ENCODE results near the gene UROS.

UROS gene

GRCh38 chr10:125828311-125828710, 5.3 kb upstream of the UROS start:
- DNase-seq: no peak

DNA sequence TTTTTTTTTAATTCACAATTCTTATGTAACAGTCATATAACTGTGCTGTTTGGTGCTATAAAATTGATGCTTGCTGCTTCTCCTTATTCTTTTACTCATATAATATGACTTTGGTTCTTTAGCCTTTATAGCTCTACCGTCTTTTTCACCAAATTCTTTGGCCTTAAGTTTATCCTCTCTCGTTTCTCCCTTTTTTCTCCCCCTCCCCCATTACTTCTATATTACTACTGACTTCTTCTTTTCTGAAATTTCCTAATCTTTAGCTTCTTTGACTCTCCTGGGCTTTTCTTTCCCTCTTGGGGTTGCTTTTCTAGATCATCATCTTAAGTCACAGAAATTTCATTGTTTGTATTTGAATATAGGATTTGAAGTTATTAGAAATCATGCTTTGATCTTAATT, 4.1 kb upstream of the UROS start:
- no peak for DNase-seq

DNA sequence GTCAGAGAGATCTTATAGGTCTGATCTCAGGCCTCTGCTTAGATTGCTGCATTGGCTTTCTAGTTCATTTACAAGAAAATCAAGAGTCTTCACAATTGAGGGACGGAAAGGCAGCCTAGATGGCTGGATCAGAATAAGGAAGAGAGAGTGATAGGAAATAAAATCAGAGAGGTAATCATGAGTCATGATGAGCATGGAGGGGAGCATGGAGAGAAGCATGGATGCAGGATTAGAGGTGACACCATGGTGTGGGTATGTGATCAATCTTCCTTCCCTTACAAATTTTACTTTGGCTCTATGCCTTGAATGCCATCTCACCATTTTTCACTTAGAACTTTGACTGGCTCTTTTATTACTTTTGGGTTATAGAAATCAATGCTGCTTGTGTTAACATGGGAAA, 1.7 kb upstream of the UROS start:
- no peak for DNase-seq

DNA sequence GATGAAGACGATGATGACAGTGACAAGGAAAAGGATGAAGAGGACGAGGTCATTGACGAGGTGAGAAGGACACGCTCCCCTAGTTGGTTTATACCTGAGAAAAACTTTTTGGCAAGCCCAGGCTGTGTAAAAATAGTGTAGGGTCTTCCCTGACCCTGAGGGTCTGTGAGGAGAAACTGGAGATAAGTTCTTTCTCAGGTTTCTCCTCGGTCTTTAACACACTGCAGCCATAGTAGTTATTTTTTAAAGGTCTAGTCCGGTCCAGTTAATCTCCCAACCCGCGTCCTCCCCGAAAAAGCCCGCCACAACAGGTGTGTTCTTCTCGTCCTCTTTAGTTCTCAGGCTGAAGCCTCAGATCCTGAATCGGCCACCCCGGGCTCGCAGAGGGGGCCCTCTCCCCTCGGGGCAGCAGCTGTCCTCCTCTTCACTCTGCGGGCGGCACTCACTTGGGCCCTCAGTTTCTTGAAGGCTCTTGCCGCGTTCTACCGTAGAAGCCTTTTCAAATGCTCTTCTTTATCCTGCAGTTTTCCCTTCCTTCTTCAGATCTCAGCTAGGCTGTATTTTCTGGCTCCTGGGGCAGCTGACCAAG, 699 bp upstream of the UROS start:
- DNase-seq: no peak

DNA sequence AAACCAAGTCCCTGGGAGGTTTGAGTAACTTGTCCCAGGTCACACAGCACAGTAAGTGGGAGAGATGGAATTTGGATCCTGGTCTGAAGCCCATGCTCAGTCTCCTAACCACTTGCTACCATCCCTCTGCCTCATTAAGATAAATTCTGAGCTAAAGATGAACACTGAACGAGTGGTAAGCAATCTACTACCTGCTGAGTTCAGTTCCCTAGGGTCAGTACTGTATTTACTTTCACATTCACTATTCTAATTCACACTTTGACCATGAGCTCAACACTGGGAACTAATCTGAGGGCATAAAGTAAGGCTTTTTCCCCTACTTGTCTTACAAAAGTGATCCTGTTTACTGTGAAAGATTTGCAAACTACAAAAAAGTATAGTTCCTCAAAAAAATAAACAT, 2.4 kb downstream of the UROS start:
- DNase-seq: no peak

GRCh38 chr10:125817337-125817946, 5.6 kb downstream of the UROS start:
- no peak for DNase-seq

DNA sequence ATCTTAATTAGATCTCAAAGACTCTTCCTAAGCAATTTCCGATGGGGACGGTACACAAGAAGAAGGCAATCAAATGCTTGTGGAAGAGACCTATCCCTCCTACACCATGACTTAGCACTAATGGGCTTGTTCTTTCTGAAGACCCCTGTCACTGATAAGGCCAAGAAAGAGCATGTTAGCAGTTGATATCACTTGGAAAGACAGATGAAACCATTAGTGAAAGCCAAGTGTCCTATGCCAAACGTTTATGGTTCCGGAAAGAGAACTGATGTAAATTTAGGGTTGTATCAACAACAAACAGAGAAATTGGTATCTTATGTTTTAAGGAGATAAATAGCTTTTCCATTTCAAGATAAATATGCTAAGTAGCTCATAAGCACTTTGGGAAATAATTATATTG, 6.5 kb downstream of the UROS start:
- no peak for DNase-seq

- DNase-seq: no peak
Observed at GRCh38 chr10:125815764-125816163, 7.3 kb downstream of the UROS start.

DNA sequence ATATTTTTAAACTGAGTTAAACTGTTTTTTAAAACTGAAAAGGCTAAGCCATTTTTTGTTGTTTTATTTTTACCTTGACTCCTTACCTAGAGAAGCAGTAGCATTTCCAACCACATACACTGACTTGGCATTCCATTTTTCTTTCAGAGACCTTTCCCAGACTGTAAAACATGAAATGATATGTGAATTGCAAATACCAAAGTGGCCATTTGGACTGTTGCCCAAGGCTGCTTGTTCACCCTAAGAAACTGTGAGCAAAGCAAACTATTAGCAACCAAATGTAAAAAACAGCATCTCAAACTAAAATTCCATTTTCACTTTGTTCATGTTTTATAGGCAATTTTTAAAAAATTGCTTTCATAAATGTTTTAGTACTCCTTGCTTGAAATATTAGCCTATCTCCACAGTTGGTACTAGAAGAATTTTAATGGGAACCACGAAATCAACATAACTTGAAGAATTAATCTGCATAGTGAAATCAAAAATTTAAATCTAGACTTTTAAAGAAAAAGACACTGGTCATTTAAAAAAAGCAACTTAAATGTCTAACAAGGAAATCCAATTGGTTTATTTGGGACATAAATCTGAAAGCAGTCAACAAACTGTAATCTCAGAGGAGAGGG, 10.8 kb downstream of the UROS start:
- DNase-seq: no peak

GRCh38 chr10:125811251-125811650, 11.8 kb downstream of the UROS start:
- no peak for DNase-seq

DNA sequence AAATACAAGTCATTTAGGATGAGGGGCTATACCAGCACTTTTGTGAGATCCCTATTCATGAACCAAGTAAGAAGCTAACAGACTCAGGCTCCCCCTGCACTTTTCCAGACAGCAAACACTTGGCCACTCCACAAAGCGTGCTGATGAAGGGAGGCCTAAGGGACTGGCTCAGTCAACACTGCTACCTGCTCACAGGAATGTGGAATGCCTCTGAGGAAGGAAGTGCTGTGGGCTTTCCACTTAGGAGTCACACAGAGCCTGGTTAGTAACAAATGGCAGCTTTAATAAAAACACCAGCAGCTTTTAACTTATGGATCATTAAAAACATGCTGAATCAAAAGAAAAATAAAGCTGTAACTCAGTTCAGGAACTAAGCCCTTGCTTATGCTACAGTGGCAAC, 15.0 kb downstream of the UROS start:
- DNase-seq: no peak

DNA sequence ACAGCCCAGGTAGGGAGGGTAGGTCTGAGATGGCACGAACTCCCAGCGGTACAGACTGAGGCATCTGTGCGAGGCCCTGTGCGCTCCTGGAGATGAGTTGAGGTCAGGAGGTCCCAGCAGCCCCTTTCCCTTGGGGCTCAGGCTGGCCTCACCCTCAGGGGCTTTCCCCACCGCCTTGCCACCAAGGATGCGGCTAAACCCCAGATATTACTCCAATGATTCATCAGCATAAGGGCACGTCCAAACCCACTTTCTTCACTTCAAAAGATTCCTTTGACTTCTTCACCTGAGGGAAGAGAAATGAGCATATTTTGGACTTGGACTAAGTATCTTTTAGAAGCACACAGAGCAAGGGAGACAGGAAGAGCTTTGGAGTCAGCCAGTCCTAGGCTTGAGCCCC, 20.3 kb downstream of the UROS start:
- DNase-seq: no peak

GRCh38 chr10:125802131-125802530, 20.9 kb downstream of the UROS start:
- DNase-seq: no peak

- DNase-seq: no peak
Observed at GRCh38 chr10:125801574-125801973, 21.5 kb downstream of the UROS start.

GRCh38 chr10:125799451-125800182, 23.4 kb downstream of the UROS start:
- DNase-seq: no peak

GRCh38 chr10:125797994-125798662, 24.9 kb downstream of the UROS start:
- DNase-seq: no peak

- DNase-seq: no peak
Observed at GRCh38 chr10:125797424-125797823, 25.6 kb downstream of the UROS start.

DNA sequence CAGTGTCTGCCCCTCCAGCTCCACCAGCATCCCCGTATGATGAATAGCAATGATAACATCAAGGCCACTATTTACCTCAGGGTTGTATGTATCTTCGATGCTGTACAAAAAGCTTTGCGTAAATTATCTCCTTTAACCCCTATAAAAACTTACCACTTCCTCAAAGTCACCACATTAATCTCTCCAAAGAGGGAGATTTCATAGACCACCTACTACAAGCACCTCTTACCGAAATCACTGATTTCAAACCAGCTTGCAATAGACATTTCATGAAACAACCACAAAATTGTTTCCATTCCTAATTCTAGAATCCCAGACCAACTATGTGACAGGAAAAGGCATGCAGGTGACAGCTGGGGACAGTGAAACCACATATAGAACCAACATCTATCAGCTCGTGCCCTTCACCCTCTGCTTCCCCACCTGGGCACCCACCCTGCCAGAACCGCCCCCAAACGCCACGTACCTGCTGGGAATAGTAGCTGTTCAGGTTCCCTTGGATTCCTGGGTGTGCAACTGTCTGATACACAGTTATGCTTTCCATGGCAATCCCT, 27.3 kb downstream of the UROS start:
- DNase-seq: no peak

DNA sequence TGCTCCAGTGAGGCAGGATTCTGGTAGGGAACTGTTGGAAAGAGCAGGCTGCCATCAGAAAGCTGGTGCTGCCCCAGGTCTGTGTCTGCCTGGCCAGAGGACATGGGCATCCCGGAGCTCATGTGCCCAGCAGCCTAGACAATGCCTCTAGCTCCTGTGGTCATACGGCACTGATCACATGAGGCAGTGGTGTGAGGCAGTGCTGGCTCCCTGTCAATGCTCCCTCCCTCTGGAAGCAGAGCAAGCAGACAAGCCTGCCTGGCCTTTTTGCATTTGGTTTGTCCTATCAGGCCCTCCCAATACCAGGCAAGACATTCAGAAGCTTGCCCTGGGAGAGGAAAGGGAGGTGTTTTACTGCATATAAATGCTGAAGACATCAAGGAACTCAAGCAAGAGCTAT, 27.9 kb downstream of the UROS start:
- no peak for DNase-seq

DNA sequence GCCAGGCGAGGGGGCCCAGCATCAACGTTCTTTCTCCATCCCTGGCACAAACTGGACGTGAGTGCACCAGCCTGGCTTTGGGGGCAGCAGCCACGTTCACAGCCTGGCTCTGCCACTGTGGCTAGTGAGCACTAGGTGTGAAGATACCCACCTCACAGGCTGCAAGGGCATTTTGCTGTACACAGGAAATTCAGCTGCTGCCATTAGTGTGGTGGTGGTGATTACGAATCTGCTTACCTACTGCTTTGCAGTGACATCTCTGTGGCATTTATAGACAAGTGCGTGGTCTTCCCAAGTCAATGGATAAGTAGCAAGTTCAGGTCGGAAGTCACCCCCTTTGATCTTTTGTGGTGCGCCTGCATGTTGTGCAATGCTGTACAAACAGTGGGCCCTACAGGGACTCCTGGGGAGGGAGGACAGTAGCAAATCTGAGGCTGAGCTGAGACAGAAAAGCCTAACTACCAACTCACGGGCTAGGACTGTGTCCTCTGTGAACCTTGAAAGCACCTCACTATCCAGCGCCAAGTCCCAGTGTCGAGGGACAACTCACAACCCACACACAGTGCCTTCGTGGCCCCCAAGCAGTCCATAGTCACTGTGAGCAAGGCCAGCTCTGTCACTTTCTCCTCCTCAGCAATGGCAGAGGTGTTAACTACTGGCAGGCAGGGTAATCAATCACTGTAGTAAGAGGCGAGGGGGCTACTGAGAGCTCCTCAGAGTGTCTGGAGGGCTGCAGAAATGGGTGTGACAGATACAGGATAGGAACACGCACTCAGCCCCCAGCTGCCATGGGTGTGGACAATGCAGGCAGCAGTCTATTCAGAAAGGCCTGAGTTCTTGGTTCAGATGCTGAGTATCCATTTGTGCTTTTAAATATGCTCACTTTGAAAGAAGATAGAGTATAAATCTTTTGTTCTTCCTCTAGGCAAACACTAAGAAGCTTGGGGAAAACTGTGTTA, 30.4 kb downstream of the UROS start:
- no peak for DNase-seq

DNA sequence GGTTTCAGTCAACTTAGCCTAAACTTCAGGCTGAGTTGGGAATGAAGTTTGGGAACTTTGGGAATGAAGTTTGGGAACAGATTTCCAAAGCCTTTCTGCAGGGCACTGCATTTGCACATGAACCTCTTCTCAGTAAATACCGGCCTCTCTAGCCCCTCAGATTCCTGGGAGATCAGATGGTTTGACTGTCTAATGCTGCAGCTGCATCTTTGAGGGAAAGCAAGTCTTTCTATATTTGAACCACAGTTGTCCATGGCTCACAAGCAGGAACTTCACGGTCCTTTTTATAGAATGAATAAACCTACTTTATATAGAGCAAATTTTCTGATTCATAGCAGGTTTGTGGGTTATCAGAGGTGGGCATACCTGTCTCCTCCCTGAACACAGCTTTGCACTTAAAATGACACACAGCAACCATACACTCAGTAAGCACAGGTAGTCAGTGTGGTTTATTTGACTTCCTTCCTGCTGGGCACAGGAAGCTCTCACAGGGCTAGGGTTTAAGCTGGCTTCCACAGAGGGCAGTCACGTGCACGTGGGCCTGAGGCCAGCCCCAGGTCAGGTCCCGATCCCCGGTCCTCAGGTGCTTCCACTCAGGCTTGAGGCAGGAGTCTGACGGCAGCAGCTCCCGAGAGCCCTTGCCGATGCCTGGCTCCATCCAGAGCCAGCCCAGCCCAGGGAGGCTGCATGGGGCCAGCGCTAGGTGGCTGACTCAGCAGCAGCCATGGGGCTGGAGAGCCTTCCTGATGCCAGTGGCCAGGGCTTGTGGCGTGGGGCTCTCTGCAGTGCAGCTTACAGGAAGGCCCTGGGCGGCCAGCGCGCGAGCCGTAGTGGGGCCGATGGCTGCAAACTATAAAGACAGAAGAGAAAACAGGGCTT, 34.7 kb downstream of the UROS start:
- DNase-seq: no peak
